RPMI8226 (cell line): ENCODE results near the gene GVQW3.

Source experiments
- DNase-seq: peaks from one replicate; pipeline ENCODE4 v3.0.0-alpha.2; 2015

GVQW3 gene

DNA sequence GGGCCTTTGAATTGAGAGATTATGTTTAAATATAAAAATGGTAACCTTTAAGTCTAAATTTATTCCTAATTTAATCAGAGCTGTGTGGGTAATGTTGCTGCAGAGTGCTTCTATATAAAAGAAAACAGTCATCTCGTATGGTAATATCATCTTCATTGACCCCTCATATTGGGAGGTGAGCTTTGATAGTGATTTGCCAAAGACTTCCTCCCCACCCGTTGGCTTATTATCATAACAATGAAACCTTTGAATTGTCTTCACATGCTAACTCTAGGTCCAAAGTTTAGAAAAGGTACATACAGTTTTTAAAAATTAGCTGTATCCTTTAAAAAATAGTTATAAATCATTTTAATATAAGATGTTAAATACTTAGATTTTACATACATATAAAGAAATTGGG, 67.4 kb downstream of the GVQW3 start:
- no peak for DNase-seq

DNA sequence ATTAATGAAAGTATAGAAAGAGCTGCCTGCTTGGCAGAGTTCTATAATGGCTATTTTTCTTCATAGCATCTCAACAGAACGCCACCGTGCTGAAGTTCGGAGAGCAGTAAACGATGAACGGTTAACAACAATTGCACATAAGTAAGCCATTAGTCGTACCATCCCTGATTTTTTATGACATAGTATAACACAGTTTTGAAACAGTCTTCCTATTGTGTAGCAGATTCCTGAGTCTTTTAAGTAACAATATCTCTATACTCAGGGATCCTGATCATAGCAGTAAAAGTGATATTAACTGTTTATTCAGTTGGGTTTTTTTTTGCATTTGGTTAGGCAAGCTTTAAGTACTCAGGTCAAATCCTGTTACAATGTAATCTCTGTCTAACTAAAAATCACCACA, 72.1 kb downstream of the GVQW3 start:
- no peak for DNase-seq

- DNase-seq = no peak
These were observed 74.2 kb downstream of the GVQW3 start for GRCh38 chr11:76455331-76455730.

GRCh38 chr11:76455931-76456330, 74.8 kb downstream of the GVQW3 start:
- no peak for DNase-seq

- no peak for DNase-seq
These were observed 75.4 kb downstream of the GVQW3 start for GRCh38 chr11:76456571-76456970.
